HEK293T (cell line): ENCODE results near the gene FAF2.

ENCODE experiments used
- ARNT ChIP-seq: fragments of 450-650 bp; IDR thresholded peaks from 2 replicates; pipeline ENCODE4 v1.6.1; 2017; ENCODE audit warnings: mild to moderate bottlenecking
- BHLHE40 ChIP-seq: fragments of 450-650 bp; IDR thresholded peaks from 2 replicates; pipeline ENCODE4 v1.6.1; 2016; ENCODE audit warnings: mild to moderate bottlenecking, moderate library complexity, borderline replicate concordance
- FOXM1 ChIP-seq: fragments of 450-650 bp; IDR thresholded peaks from 2 replicates; pipeline ENCODE4 v1.6.1; 2017; ENCODE audit warnings: mild to moderate bottlenecking, borderline replicate concordance
- TF ChIP-seq, protein P1 (sequence below): fragments of 450-650 bp; IDR thresholded peaks from 2 replicates; pipeline ENCODE4 v1.6.1; 2016

- TF ChIP-seq BHLHE40 (no peak), ARNT (peak; percentile 64), FOXM1 (peak; percentile 44; the same call in 1 of the 2 replicates)
- TF ChIP-seq, protein P1, sequence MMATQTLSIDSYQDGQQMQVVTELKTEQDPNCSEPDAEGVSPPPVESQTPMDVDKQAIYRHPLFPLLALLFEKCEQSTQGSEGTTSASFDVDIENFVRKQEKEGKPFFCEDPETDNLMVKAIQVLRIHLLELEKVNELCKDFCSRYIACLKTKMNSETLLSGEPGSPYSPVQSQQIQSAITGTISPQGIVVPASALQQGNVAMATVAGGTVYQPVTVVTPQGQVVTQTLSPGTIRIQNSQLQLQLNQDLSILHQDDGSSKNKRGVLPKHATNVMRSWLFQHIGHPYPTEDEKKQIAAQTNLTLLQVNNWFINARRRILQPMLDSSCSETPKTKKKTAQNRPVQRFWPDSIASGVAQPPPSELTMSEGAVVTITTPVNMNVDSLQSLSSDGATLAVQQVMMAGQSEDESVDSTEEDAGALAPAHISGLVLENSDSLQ = no peak
Observed at GRCh38 chr5:176415952-176416924, 31.9 kb upstream of the FAF2 start, which contains the start of gene CLTB.
